ENCODE data around the gene KIT.

GRCh38 chr4:54661686-54662085 lies 3.9 kb downstream of the KIT start:
- TF ChIP-seq POLR2AphosphoS5 (IDR thresholded peaks at IDR 0.05; ENCODE audit: borderline replicate concordance, low read depth, low read length) (no peak), EZH2 (IDR thresholded peaks at IDR 0.05) (no peak)
